Activated T-cell treated with anti-CD3 and anti-CD28 coated beads for 24 hours (primary cell): ENCODE results near the gene NAGLU.
A peak's percentile ranks its signal among the peaks of the same experiment; 100 is the strongest.
"Not testable (repeated sequence)": the region's sequence is repeated elsewhere in the genome, so short reads cannot be mapped to it uniquely, and the experiment has no call there.

Experiments
- DNase-seq: peaks from one replicate; pipeline ENCODE4 v3.0.0-alpha.2; 2020; ENCODE audit warnings: low read depth

The NAGLU gene

GRCh38 chr17:42545755-42546505 is 9.9 kb downstream of the NAGLU start:
- DNase-seq: not testable (repeated sequence)

- no peak for DNase-seq
Observed at GRCh38 chr17:42547001-42547461, 11.0 kb downstream of the NAGLU start.

- no peak for DNase-seq
Observed at GRCh38 chr17:42547698-42548069, 11.6 kb downstream of the NAGLU start.

- DNase-seq: peak; percentile 67
Observed at GRCh38 chr17:42548070-42548837, 12.2 kb downstream of the NAGLU start.

- DNase-seq: no peak
Observed at GRCh38 chr17:42548993-42549755, 13.1 kb downstream of the NAGLU start.

- not testable (repeated sequence) for DNase-seq
Observed at GRCh38 chr17:42552736-42553135, 16.7 kb downstream of the NAGLU start, which contains the start of gene HSD17B1. Gene HSD17B1 (plus strand): TSS chr17:42552923. CDS start chr17:42552934, 11 bp downstream.

GRCh38 chr17:42553161-42553818 is 17.2 kb downstream of the NAGLU start:
- DNase-seq: no peak

GRCh38 chr17:42553866-42554249 is 17.8 kb downstream of the NAGLU start:
- no peak for DNase-seq

GRCh38 chr17:42554250-42555121 is 18.4 kb downstream of the NAGLU start:
- DNase-seq: peak; percentile 73

- DNase-seq: no peak
Observed at GRCh38 chr17:42555122-42555622, 19.1 kb downstream of the NAGLU start.

- DNase-seq: not testable (repeated sequence)
Observed at GRCh38 chr17:42555961-42556617, 20.0 kb downstream of the NAGLU start.

GRCh38 chr17:42559075-42559474 is 23.0 kb downstream of the NAGLU start:
- DNase-seq: no peak

GRCh38 chr17:42560246-42560645 is 24.2 kb downstream of the NAGLU start:
- no peak for DNase-seq

GRCh38 chr17:42561897-42562387 is 25.9 kb downstream of the NAGLU start, which contains the start of gene COASY:
Gene COASY (plus strand): TSS chr17:42562148. CDS start chr17:42562623, 475 bp downstream.
- peak; percentile 88 for DNase-seq

- DNase-seq: no peak
Observed at GRCh38 chr17:42562388-42563142, 26.5 kb downstream of the NAGLU start.

GRCh38 chr17:42563143-42563509 is 27.1 kb downstream of the NAGLU start:
- no peak for DNase-seq

- no peak for DNase-seq
Observed at GRCh38 chr17:42563543-42563942, 27.5 kb downstream of the NAGLU start.

- DNase-seq: no peak
Observed at GRCh38 chr17:42563950-42564349, 27.9 kb downstream of the NAGLU start.
